Peyer's patch (tissue), 4 donors: Measurements from ENCODE around the gene RBM5. TPM values are rescaled to one million over a fixed set of nuclear protein-coding genes. Genes with fewer than 3 reads are reported as not detected.
"Not testable (repeated sequence)": the region's sequence is repeated elsewhere in the genome, so short reads cannot be mapped to it uniquely, and the experiment has no call there.

Source experiments
- DNase-seq, 3 donors: peaks; one replicate each; pipeline ENCODE4 v3.0.0-alpha.2; 2017 to 2019
- H3K27ac ChIP-seq, 4 donors: fragments of 200-600 bp; sonication (generic); one replicate each; pipeline ENCODE4 v1.5.1; 2016 to 2019
- H3K27me3 ChIP-seq, 2 donors: fragments of 200-600 bp; sonication (generic); one replicate each; pipeline ENCODE4 v1.5.1; 2019
- H3K36me3 ChIP-seq, 3 donors: fragments of 200-600 bp; sonication (generic); one replicate each; pipeline ENCODE4 v1.5.1; 2016 to 2019
- H3K4me1 ChIP-seq, 4 donors: fragments of 200-600 bp; sonication (generic); one replicate each; pipeline ENCODE4 v1.5.1; 2016 to 2019
- H3K4me3 ChIP-seq, 4 donors: fragments of 200-600 bp; sonication (generic); 1 replicate in 3 of 4; 2 replicates in 1 of 4; pipeline ENCODE4 v1.5.1; 2016 to 2019; ENCODE audit warnings: mild to moderate bottlenecking in 1 of 4
- H3K9me3 ChIP-seq, 4 donors: fragments of 200-600 bp; sonication (generic); one replicate each; pipeline ENCODE4 v1.5.1; 2016 to 2019; ENCODE audit warnings: mild to moderate bottlenecking in 1 of 4
- CTCF ChIP-seq, 6 experiments: fragments of 450-650 bp in 4 of 6; fragments of 200-600 bp in 2 of 6; sonication (generic) in 1 of 6; IDR thresholded peaks; one replicate each; pipeline ENCODE4 v1.5.1; 2017 to 2019; ENCODE audit warnings: antibody characterized with exemption in 6 of 6, mild to moderate bottlenecking in 3 of 6, moderate library complexity in 1 of 6
- POLR2A ChIP-seq, 2 donors: fragments of 450-650 bp; IDR thresholded peaks; one replicate each; pipeline ENCODE4 v1.5.1; 2017; ENCODE audit warnings: antibody characterized with exemption in 2 of 2, mild to moderate bottlenecking in 2 of 2, moderate library complexity in 2 of 2
- total RNA-seq, 4 donors: library from RNA; depleted of rRNA; stranded (reverse); fragments of >200 nt; gene quantifications; one replicate each; pipeline ENCODE4 v1.1.0, GENCODE V29; 2016

Gene RBM5
- total RNA-seq, 4 donors from 2014 or later, result 212 to 498 (median 416) TPM

DNA sequence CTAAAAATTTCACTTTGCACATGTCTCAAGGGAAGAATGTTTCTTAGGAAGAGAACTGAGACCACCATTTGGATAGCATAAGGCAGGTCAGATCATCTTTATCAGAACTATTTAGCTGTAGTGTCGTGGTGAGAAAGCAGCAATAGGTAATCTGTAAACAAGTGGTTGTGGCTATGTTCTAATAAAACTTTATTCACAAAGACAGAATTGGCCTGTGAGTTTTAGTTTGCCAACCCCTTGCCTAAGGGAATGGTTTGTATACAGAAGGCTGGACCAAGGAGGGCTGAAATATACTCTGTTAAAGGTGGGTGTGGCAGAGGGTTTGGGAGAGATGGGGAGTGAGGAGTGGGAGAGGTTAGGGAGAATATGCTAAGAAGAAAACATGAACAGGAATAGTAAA, 10.6 kb upstream of the RBM5 start:
- DNase-seq, result no peak
- H3K27ac ChIP-seq, result no peak overlapping the region
- peaks cover 0 to 40% (median 0%) of the 10 kb centered on the region in 3 donors for H3K36me3 ChIP-seq
- H3K27me3 ChIP-seq, result no peaks in the 10 kb centered on the region
- TF ChIP-seq POLR2A (IDR thresholded peaks at IDR 0.05) (no peak), CTCF (IDR thresholded peaks at IDR 0.05) (no peak)
- H3K4me3 ChIP-seq, result no peak overlapping the region
- H3K4me1 ChIP-seq, result no peaks in the 10 kb centered on the region
- H3K9me3 ChIP-seq, result no peaks in the 10 kb centered on the region

DNA sequence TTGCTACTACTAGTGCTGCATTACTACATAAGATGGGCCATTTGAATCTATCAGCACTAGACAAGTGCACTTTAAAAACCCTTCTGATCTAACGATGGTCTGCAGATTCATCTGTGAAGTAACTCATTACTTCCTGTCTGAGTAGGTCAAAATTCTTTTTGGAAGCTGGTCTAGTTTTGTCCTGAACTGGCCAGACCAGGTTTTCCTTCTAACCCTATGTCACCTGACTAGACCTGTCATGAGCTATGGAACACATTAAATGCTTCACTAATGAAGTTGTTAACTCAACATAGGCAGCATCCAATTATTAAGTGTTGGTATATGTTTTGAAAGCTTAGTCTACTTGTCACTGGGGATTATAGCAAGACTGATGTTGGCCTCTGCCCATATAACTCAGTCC, 10.1 kb upstream of the RBM5 start:
- H3K9me3 ChIP-seq, result no peaks in the 10 kb centered on the region
- no peaks in the 10 kb centered on the region for H3K27me3 ChIP-seq
- H3K27ac ChIP-seq, result no peak overlapping the region
- H3K4me3 ChIP-seq, result no peak overlapping the region
- DNase-seq, result no peak
- TF ChIP-seq CTCF (IDR thresholded peaks at IDR 0.05) (no peak), POLR2A (IDR thresholded peaks at IDR 0.05) (no peak)
- no peaks in the 10 kb centered on the region for H3K4me1 ChIP-seq
- peaks cover 0 to 35% (median 0%) of the 10 kb centered on the region in 3 donors for H3K36me3 ChIP-seq

DNA sequence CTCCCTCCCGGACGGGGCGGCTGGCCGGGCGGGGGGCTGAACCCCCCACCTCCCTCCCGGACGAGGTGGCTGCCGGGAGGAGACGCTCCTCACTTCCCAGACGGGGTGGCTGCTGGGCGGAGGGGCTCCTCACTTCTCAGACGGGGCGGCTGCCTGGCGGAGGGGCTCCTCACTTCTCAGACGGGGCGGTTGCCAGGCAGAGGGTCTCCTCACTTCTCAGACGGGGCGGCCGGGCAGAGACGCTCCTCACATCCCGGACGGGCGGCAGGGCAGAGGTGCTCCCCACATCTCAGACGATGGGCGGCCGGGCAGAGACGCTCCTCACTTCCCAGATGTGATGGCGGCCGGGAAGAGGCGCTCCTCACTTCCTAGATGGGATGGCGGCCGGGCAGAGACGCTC, 3.8 kb upstream of the RBM5 start:
- not testable (repeated sequence) for H3K4me1 ChIP-seq, H3K27me3 ChIP-seq, H3K9me3 ChIP-seq, H3K36me3 ChIP-seq, H3K27ac ChIP-seq, H3K4me3 ChIP-seq, DNase-seq

GRCh38 chr3:50089609-50089945, 858 bp downstream of the RBM5 start:
- Histone ChIP-seq H3K36me3 (peaks cover 0 to 42% (median 0%) of the 10 kb centered on the region in 3 donors), H3K27ac (peak overlapping the region; percentile 88 to 96 (median 92)), H3K27me3 (no peaks in the 10 kb centered on the region), H3K9me3 (no peaks in the 10 kb centered on the region), H3K4me1 (peaks cover 0 to 16% (median 7%) of the 10 kb centered on the region in 4 donors), H3K4me3 (peak overlapping the region; percentile 83 to 97 (median 88))
- DNase-seq, result peak in 1 of 3 donors; percentile 32
- TF ChIP-seq CTCF (IDR thresholded peaks at IDR 0.05) (no peak), POLR2A (IDR thresholded peaks at IDR 0.05) (no peak)

DNA sequence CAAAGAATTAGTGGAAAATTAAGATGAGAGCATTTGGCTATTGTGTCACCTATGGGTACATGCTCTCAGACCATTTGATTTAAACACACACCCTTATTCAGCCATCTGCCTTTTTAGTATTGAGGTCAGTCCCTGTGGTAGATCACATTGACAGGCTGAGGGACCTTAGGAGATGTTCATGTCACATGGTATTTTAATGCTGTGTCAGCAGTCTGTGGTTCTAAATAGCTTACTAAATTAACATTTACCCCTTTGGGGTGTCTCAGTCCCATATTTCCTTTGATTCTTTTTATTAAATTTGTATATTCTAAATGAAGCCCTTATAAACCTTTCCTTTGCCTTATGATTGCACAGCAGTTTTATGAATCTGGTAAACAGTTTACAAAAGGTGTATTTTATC, 2.3 kb downstream of the RBM5 start:
- Histone ChIP-seq H3K4me3 (peak overlapping the region in 1 of 4 donors; percentile 83), H3K9me3 (no peaks in the 10 kb centered on the region), H3K36me3 (peaks cover 0 to 56% (median 0%) of the 10 kb centered on the region in 3 donors), H3K27me3 (no peaks in the 10 kb centered on the region), H3K4me1 (peaks cover 0 to 27% (median 7%) of the 10 kb centered on the region in 4 donors), H3K27ac (no peak overlapping the region)
- TF ChIP-seq CTCF (IDR thresholded peaks at IDR 0.05), result no peak
- TF ChIP-seq POLR2A (IDR thresholded peaks at IDR 0.05), result no peak
- DNase-seq, result no peak

DNA sequence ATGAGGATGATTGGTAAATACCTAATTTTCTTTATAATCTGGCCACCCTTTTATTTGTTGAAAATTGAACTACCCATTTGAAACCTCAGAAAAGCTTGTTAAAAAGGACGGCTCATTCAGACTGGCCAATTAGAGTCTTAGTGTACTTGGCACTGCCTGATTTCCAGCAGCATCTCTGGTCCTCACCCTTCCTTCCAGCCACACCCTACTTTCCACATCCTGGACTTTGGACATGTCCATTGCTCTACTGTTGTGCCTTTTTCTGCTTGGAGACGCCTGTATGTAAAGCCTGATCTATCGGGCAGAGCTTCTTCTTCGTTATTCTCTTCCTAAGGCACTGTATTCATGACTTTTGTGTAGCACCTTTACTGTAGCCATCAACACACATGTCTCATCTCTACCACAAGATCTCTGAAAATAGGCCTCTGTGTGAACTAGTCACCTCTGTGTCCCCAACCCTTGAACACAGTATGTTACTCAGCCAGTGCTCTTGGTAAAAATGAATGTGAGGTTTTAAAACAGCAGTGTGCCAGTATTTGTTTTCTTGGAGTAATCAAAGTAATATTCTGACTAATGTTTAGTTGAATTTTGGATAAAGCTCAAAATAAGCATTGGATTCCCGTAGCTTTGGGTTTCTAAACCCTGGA, 6.8 kb downstream of the RBM5 start:
- Histone ChIP-seq H3K4me1 (peaks cover 0 to 23% (median 2%) of the 10 kb centered on the region in 4 donors), H3K36me3 (peaks cover 0 to 100% (median 0%) of the 10 kb centered on the region in 3 donors), H3K4me3 (no peak overlapping the region), H3K27ac (no peak overlapping the region), H3K27me3 (no peaks in the 10 kb centered on the region), H3K9me3 (no peaks in the 10 kb centered on the region)
- TF ChIP-seq POLR2A (IDR thresholded peaks at IDR 0.05) (no peak), CTCF (IDR thresholded peaks at IDR 0.05) (no peak)
- peak in 1 of 3 donors; percentile 70 for DNase-seq
